Suprapubic skin (tissue), 4 donors: ENCODE results near the gene PMPCB. TPM values are rescaled to one million over a fixed set of nuclear protein-coding genes. Genes with fewer than 3 reads are reported as not detected.

Source experiments
- DNase-seq, 2 donors: peaks; one replicate each; pipeline ENCODE4 v3.0.0-alpha.2; 2019; ENCODE audit warnings: low spot score in 2 of 2
- H3K27ac ChIP-seq: fragments of 200-600 bp; sonication (generic); one replicate; pipeline ENCODE4 v1.5.1; 2019
- H3K27me3 ChIP-seq: fragments of 200-600 bp; sonication (generic); one replicate; pipeline ENCODE4 v1.5.1; 2019
- H3K36me3 ChIP-seq: fragments of 200-600 bp; sonication (generic); one replicate; pipeline ENCODE4 v1.5.1; 2019
- H3K4me1 ChIP-seq: fragments of 200-600 bp; sonication (generic); one replicate; pipeline ENCODE4 v1.5.1; 2019
- H3K4me3 ChIP-seq: fragments of 200-600 bp; sonication (generic); one replicate; pipeline ENCODE4 v1.5.1; 2019; ENCODE audit warnings: mild to moderate bottlenecking
- H3K9me3 ChIP-seq: fragments of 200-600 bp; sonication (generic); one replicate; pipeline ENCODE4 v1.5.1; 2019
- CTCF ChIP-seq, 2 donors: fragments of 200-600 bp in 1 of 2; fragments of 450-650 bp in 1 of 2; sonication (generic) in 1 of 2; IDR thresholded peaks; one replicate each; pipeline ENCODE4 v1.5.1; 2016 to 2019; ENCODE audit warnings: antibody characterized with exemption in 2 of 2, mild to moderate bottlenecking in 1 of 2, moderate library complexity in 1 of 2
- EP300 ChIP-seq: sonication (generic); formaldehyde crosslinking; IDR thresholded peaks from one replicate; pipeline ENCODE4 v1.6.1; 2017; ENCODE audit warnings: antibody characterized with exemption
- POLR2A ChIP-seq, 2 donors: fragments of 450-650 bp; IDR thresholded peaks; one replicate each; pipeline ENCODE4 v1.6.1; 2017; ENCODE audit warnings: antibody characterized with exemption in 2 of 2, mild to moderate bottlenecking in 2 of 2, moderate library complexity in 2 of 2
- POLR2AphosphoS5 ChIP-seq, 3 donors: sonication (generic); formaldehyde crosslinking; IDR thresholded peaks; one replicate each; pipeline ENCODE4 v1.6.1; 2017; ENCODE audit warnings: antibody characterized with exemption in 3 of 3
- WGBS: methylation state at CpG from one replicate; pipeline ENCODE4 v1.1.5; 2018; 5-methylcytosine and 5-hydroxymethylcytosine counted together
- total RNA-seq, 4 donors: library from RNA; depleted of rRNA; stranded (reverse); fragments of >200 nt; gene quantifications; one replicate each; pipeline ENCODE4 v1.1.0, GENCODE V29; 2016

The PMPCB gene
- total RNA-seq, 4 donors from 2014 or later = 38.9 to 61.3 (median 45.4) TPM

GRCh38 chr7:103349805-103350204 is 52.6 kb downstream of the PMPCB start:
- TF ChIP-seq POLR2A (IDR thresholded peaks at IDR 0.05) (no peak), EP300 (no peak), POLR2AphosphoS5 (IDR thresholded peaks at IDR 0.05) (no peak), CTCF (IDR thresholded peaks at IDR 0.05) (no peak)
- WGBS = 57% methylated on average over 1 of the region's 1 CpG
- Histone ChIP-seq H3K9me3 (no peaks in the 10 kb centered on the region), H3K27ac (no peak overlapping the region), H3K27me3 (no peaks in the 10 kb centered on the region), H3K4me1 (peaks cover 45% of the 10 kb centered on the region), H3K4me3 (no peak overlapping the region), H3K36me3 (peaks cover 19% of the 10 kb centered on the region)
- DNase-seq = no peak

Other genes with a start within 250 kb of the PMPCB start
- gene FBXL13, start 222.6 kb upstream of the PMPCB start, total RNA-seq = 1 to 10 TPM in 1 of 4 donors, under 1 TPM in 3; 0.30 to 1.4 (median 0.81) TPM
- gene ARMC10, start 222.3 kb upstream of the PMPCB start, total RNA-seq = 10 to 100 TPM; 37.2 to 60.0 (median 50.0) TPM
- 10 to 100 TPM in 2 of 4 donors, 1 to 10 TPM in 2; 6.1 to 24.3 (median 10.0) TPM for gene NAPEPLD, start 148.3 kb upstream of the PMPCB start, total RNA-seq
- 10 to 100 TPM; 10.2 to 45.0 (median 17.8) TPM for gene DNAJC2, start 47.3 kb downstream of the PMPCB start, total RNA-seq
- 100 to 1,000 TPM in 1 of 4 donors, 10 to 100 TPM in 3; 61.5 to 115 (median 94.0) TPM for gene PSMC2, start 50.2 kb downstream of the PMPCB start, total RNA-seq
- gene SLC26A5, start 148.8 kb downstream of the PMPCB start, total RNA-seq = 1 to 10 TPM in 2 of 4 donors, under 1 TPM in 2; 0.42 to 5.3 (median 0.90) TPM